NCI-H2196 (cell line): ENCODE results near the gene ARHGAP29.
A peak's percentile ranks its signal among the peaks of the same experiment; 100 is the strongest.
"Not testable (repeated sequence)": the region's sequence is repeated elsewhere in the genome, so short reads cannot be mapped to it uniquely, and the experiment has no call there.

Experiments used
- DNase-seq: peaks from one replicate; lab custom pipeline; 2025; ENCODE audit not compliant: unreplicated experiment; lab: John Stamatoyannopoulos, UW

The ARHGAP29 gene

GRCh38 chr1:94183197-94183815 lies 54.1 kb downstream of the ARHGAP29 start:
- DNase-seq, result no peak

GRCh38 chr1:94182191-94182590 lies 55.2 kb downstream of the ARHGAP29 start:
- no peak for DNase-seq

- no peak for DNase-seq
These were observed 56.7 kb downstream of the ARHGAP29 start for GRCh38 chr1:94180650-94181049.

GRCh38 chr1:94178901-94179300 lies 58.5 kb downstream of the ARHGAP29 start:
- DNase-seq, result no peak

- DNase-seq, result no peak
These were observed 68.3 kb downstream of the ARHGAP29 start for GRCh38 chr1:94169126-94169525.

GRCh38 chr1:94165843-94166242 lies 71.5 kb downstream of the ARHGAP29 start:
- DNase-seq, result no peak

- DNase-seq, result not testable (repeated sequence)
These were observed 72.5 kb downstream of the ARHGAP29 start for GRCh38 chr1:94164885-94165284.

GRCh38 chr1:94164121-94164520 lies 73.3 kb downstream of the ARHGAP29 start:
- not testable (repeated sequence) for DNase-seq

GRCh38 chr1:94163249-94163648 lies 74.1 kb downstream of the ARHGAP29 start:
- DNase-seq, result not testable (repeated sequence)

- DNase-seq, result no peak
These were observed 76.6 kb downstream of the ARHGAP29 start for GRCh38 chr1:94160811-94161210.

GRCh38 chr1:94156096-94156625 lies 81.2 kb downstream of the ARHGAP29 start:
- DNase-seq, result no peak

GRCh38 chr1:94154989-94155388 lies 82.4 kb downstream of the ARHGAP29 start:
- DNase-seq, result no peak

- no peak for DNase-seq
These were observed 84.3 kb downstream of the ARHGAP29 start for GRCh38 chr1:94153133-94153532.

GRCh38 chr1:94149166-94149565 lies 88.2 kb downstream of the ARHGAP29 start:
- not testable (repeated sequence) for DNase-seq

GRCh38 chr1:94146273-94146672 lies 91.1 kb downstream of the ARHGAP29 start:
- no peak for DNase-seq

GRCh38 chr1:94144836-94145235 lies 92.5 kb downstream of the ARHGAP29 start:
- no peak for DNase-seq

- DNase-seq, result peak; percentile 51
These were observed 93.6 kb downstream of the ARHGAP29 start for GRCh38 chr1:94143809-94144176.

GRCh38 chr1:94143173-94143808 lies 94.1 kb downstream of the ARHGAP29 start:
- no peak for DNase-seq

GRCh38 chr1:94142583-94142982 lies 94.8 kb downstream of the ARHGAP29 start:
- no peak for DNase-seq

- DNase-seq, result no peak
These were observed 95.4 kb downstream of the ARHGAP29 start for GRCh38 chr1:94142022-94142421.

GRCh38 chr1:94132111-94132510 lies 105.3 kb downstream of the ARHGAP29 start:
- DNase-seq, result no peak

GRCh38 chr1:94130851-94131595 lies 106.4 kb downstream of the ARHGAP29 start:
- no peak for DNase-seq
